AG04450 (cell line): ENCODE measurements around the gene NEDD8. TPM values are rescaled to one million over a fixed set of nuclear protein-coding genes. Genes with fewer than 3 reads are reported as not detected.
A peak's percentile ranks its signal among the peaks of the same experiment; 100 is the strongest.

Experiments
- CTCF ChIA-PET: fragments of 300-600, 350-600 bp; formaldehyde crosslinking; extraction: SDS; loops from one replicate; lab custom pipeline; 2022; ENCODE audit warnings: antibody characterized with exemption, inconsistent platforms; lab: Charles Lee
- POLR2A ChIA-PET: fragments of 350-600 bp; formaldehyde crosslinking; extraction: SDS; loops from one replicate; lab custom pipeline; 2021; ENCODE audit warnings: antibody characterized with exemption, inconsistent platforms; lab: Yijun Ruan, JAX
- DNase-seq: peaks from one replicate; pipeline ENCODE4 v3.0.0-alpha.2; 2011; ENCODE audit warnings: low read depth, low spot score
- H3K27ac ChIP-seq: one replicate; pipeline ENCODE4 v1.5.1; 2012; ENCODE audit warnings: low read depth, low read length, control low read depth
- H3K27me3 ChIP-seq: one replicate; pipeline ENCODE4 v1.6.0; 2012; ENCODE audit warnings: low read length; ENCODE audit not compliant: control insufficient read depth, insufficient read depth
- H3K4me3 ChIP-seq: 2 replicates; pipeline ENCODE4 v1.5.1; 2011; ENCODE audit warnings: mild to moderate bottlenecking, low read depth, low read length, control low read depth
- H3K9me3 ChIP-seq: 2 replicates; pipeline ENCODE4 v1.5.1; 2012; ENCODE audit warnings: low read length; ENCODE audit not compliant: control insufficient read depth, insufficient read depth
- CTCF ChIP-seq: IDR thresholded peaks from 2 replicates; pipeline ENCODE4 v1.5.1; 2011; ENCODE audit warnings: low read depth, low read length, control low read depth, inconsistent platforms
- polyA minus RNA-seq: library from RNA; depleted of rRNA, polyadenylated mRNA; stranded (reverse); fragments of >200 nt; gene quantifications from 2 replicates; pipeline ENCODE4 v1.2.3, GENCODE V29; 2011; rRNA and poly(A)+ RNA removed
- polyA plus RNA-seq: library from polyadenylated mRNA; depleted of rRNA; stranded (reverse); fragments of >200 nt; gene quantifications from 2 replicates; pipeline ENCODE4 v1.2.3, GENCODE V29; 2011; rRNA removed

Gene NEDD8
- polyA plus RNA-seq, result 335 and 363 TPM in 2 replicates
- polyA minus RNA-seq, result 85.1 and 114 TPM in 2 replicates

DNA sequence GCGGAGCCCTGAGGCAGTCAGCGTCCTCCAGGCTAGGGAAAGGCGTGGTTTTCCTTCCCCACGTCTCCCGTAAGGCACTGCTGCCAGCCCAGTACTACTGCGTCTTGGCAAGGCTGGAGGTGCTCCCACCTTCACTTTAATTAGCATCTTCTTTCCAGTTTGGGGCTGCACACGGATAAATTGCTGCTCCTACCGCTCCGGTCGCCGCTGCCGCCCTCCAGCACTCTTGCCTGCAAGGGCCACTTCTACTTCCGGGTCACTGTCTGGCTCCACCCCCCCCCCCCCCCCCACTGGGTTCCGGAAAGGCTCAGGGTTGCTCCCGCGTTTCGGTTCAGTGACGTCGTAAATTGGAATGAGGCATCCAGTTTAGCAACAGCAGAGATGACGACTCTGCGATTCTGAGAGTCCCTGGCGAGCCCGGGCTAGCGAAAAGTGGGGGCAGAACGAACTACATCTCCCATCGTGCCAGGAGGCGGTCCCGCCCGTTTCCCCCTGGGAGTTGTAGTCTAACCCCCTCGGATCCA is at the start of gene NEDD8:
Gene NEDD8, minus strand, starts transcription at position 247 of the 524 bp plus-strand sequence. Its CDS starts 100 bp downstream, at position 147.
- Histone ChIP-seq H3K27ac (peak within 1 kb of the TSS; percentile 90), H3K4me3 (peak within 1 kb of the TSS; percentile 95), H3K9me3 (no peaks in the 10 kb centered on the region; the same call in 1 of the 2 replicates), H3K27me3 (no peaks in the 10 kb centered on the region)
- CTCF ChIA-PET, result no interaction called here
- peak; percentile 86 for DNase-seq
- no peak for TF ChIP-seq CTCF
- POLR2A ChIA-PET, result interaction anchor here (0.9 kb wide), 1 partner anchor 10 kb away, joined by 7 read pairs; the partner anchor contains the start of gene TINF2

DNA sequence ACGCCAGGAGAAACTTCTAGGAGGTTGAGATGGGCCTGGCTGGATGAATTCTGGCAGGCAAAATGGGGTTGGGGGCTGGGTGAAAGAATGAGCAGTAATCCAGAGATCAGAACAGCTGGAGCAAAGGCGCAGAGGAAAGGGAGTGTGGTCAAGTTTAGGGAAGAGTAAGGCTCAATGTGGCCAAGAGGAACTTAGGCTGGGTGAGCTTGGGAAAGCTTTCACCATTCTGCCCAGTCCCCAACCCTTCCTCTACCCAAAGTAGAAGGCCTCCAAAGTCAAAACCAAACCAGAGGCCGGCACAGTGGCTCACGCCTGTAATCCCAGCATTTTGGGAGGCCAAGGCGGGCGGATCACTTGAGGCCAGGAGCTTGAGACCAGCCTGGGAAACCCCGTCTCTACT is 49.5 kb upstream of the NEDD8 start:
- Histone ChIP-seq H3K27me3 (no peaks in the 10 kb centered on the region), H3K4me3 (no peak overlapping the region), H3K9me3 (no peaks in the 10 kb centered on the region), H3K27ac (no peak overlapping the region)
- no peak for TF ChIP-seq CTCF
- CTCF ChIA-PET, result interaction anchor here (2.8 kb wide), 1 partner anchor 15 kb away, joined by 9 read pairs; no protein-coding TSS in a partner anchor
- POLR2A ChIA-PET, result no interaction called here
- no peak for DNase-seq

GRCh38 chr14:24280797-24281460 is 48.8 kb upstream of the NEDD8 start:
- no peaks in the 10 kb centered on the region for H3K9me3 ChIP-seq
- no peak overlapping the region for H3K4me3 ChIP-seq
- H3K27ac ChIP-seq, result no peak overlapping the region
- POLR2A ChIA-PET, result no interaction called here
- no peak for DNase-seq
- TF ChIP-seq CTCF, result no peak
- CTCF ChIA-PET, result interaction anchor here (1.3 to 2.8 kb wide), 2 partner anchors 9 to 16 kb away, joined by 3 to 9 read pairs; partner anchors contain the start of gene RABGGTA
- no peaks in the 10 kb centered on the region for H3K27me3 ChIP-seq

DNA sequence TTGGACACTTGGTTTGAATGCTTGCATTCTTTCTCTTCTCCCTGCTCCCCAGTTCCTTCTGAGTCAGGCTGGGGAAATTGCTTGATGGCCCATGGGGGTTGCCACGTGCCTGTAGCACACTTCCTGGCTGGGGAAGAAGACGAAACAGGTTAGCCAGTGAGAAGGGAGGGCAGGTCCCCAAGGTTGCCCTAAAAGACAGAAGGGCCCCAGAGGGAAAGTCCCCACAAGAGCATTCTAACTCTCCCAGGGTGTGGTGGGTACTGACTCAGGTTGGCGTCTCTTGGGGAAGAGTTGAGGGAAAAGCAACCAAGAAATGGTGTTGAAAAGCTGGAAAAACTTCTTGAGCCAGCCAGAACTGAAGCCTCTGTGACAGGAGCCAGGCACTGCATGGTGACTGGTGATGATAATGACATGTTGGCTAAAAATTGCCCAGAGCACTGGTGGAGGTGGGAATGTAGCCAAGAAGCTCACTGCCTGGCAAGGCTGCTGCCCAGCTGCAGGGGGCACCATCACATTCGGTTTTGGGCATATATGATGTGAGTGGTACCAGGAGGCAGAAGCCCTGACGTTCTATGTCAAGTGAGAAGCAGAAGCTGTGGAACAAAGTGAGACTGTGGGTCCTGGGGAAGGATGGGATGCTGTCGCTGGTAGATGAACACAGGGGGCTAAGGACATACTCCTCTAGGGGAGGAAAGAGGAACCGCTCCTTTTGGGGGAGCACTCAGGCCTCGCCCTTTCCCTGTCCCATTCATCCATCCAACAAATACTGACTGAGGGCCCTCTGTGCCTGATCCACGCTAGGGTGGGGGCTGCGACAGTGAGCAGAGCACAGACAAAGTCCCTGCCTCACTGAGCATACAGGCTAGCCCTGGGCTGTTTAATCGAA is 47.4 kb upstream of the NEDD8 start:
- ChIA-PET POLR2A (interaction anchor here (0.8 kb wide), 1 partner anchor 20 kb away, joined by 3 read pairs; the partner anchor contains the start of genes DHRS1 and NOP9), CTCF (interaction anchor here (0.5 to 2.8 kb wide), 5 partner anchors 9 to 37 kb away, joined by 3 to 9 read pairs (median 3); partner anchors contain the start of genes CIDEB and TINF2)
- Histone ChIP-seq H3K4me3 (no peak overlapping the region), H3K27me3 (no peaks in the 10 kb centered on the region), H3K9me3 (no peaks in the 10 kb centered on the region), H3K27ac (no peak overlapping the region)
- DNase-seq, result no peak
- 0 out of 2 replicates have a peak, but pooled peaks have one; percentile 2 for TF ChIP-seq CTCF
